Coronary artery (tissue), 2 donors: Measurements from ENCODE around the gene CEP164.

Experiments used
- DNase-seq: peaks from one replicate; pipeline ENCODE4 v3.0.0-alpha.2; 2017; ENCODE audit warnings: low spot score
- H3K27ac ChIP-seq, 2 donors: fragments of 200-600 bp; sonication (generic); one replicate each; pipeline ENCODE4 v1.5.1; 2016 to 2019
- H3K4me3 ChIP-seq: fragments of 200-600 bp; sonication (generic); 2 replicates; pipeline ENCODE4 v1.5.1; 2016; ENCODE audit warnings: mild to moderate bottlenecking, moderate library complexity
- CTCF ChIP-seq: fragments of 200-600 bp; sonication (generic); IDR thresholded peaks from one replicate; pipeline ENCODE4 v1.5.1; 2019; ENCODE audit warnings: antibody characterized with exemption

Gene CEP164

DNA sequence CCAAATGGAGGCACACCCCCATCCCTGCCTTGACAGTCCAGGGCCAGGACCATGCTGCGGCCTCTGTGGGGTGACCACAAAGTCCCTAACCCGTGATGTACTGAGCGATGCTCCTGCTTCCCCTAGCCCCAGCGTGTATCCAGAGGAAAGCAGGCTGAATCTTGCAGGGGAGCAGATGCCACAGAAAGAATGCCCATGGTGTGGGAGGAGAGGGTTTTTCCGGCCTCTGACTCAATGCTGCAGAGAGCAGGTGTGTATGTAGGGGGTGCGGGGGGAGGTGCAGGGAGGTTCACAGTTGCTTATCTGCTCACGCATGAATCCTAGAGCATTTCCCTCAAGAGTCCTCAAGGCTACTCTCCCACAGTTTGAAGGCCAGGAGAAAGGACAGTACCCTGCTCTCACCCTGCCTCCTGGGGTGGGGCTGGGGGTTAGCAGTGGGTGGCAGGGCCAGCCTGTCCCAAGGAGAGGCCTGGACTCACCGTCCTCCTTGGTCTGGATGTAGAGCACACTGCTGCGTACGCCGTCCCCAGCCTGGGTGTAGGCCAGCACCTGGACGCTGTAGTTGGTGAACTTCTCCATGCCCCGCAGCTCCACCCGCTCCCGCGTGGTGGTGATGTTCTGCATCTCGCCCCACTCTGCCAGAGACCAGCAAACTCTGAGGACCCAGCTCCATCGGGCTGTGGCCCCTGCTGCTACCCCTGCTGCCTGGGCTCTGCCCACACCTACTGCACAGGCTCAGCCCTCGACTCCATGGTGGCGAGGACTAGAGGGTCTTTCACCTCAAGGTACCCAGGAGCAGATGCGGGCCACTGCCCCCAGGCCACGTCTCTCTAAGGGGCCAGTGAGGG, 130.8 kb downstream of the CEP164 start:
- Histone ChIP-seq H3K27ac (no peak overlapping the region), H3K4me3 (no peak overlapping the region)
- TF ChIP-seq CTCF: no peak
- no peak for DNase-seq

- DNase-seq: no peak
- TF ChIP-seq CTCF: no peak
- Histone ChIP-seq H3K4me3 (no peak overlapping the region), H3K27ac (no peak overlapping the region)
Observed at GRCh38 chr11:117459123-117459978, 131.7 kb downstream of the CEP164 start.

- no peak for DNase-seq
- Histone ChIP-seq H3K4me3 (no peak overlapping the region), H3K27ac (no peak overlapping the region)
- TF ChIP-seq CTCF: no peak
Observed at GRCh38 chr11:117459979-117460300, 132.3 kb downstream of the CEP164 start.

GRCh38 chr11:117461396-117462182, 133.9 kb downstream of the CEP164 start:
- no peak for TF ChIP-seq CTCF
- DNase-seq: no peak
- Histone ChIP-seq H3K27ac (no peak overlapping the region), H3K4me3 (no peak overlapping the region)

DNA sequence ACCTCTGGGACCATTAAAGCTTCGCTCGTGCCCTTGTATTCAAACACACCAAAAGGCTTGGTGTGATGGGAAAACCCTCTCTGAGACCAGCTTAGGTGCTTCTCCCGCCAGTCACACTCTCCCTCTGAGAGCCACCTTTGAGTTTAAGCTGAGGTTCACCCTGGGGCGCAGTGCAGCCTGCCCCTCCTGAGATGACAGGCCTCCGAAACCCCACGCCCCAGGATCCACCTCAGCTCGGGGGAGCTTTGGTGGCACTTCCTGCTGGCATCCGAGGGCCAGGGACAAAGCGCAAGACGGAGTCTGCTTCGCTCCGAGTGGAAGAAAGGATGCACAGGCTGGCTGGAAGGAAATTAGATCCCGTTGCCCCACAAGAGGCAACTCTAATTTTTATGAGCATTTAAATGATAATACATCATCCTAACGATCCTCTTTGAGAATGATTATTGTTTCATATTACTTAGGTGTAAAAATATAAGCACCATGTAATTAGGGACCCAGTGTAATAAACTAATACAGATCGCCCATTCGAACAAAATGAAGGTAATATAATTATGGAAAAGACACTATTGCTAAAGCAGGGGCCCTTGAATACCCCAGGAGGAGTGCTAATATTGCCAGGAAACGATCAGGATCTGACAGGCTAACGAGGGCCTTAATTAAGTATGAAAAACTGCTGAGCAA, 134.7 kb downstream of the CEP164 start:
- TF ChIP-seq CTCF: no peak
- no peak overlapping the region for H3K27ac ChIP-seq
- no peak overlapping the region for H3K4me3 ChIP-seq
- no peak for DNase-seq

DNA sequence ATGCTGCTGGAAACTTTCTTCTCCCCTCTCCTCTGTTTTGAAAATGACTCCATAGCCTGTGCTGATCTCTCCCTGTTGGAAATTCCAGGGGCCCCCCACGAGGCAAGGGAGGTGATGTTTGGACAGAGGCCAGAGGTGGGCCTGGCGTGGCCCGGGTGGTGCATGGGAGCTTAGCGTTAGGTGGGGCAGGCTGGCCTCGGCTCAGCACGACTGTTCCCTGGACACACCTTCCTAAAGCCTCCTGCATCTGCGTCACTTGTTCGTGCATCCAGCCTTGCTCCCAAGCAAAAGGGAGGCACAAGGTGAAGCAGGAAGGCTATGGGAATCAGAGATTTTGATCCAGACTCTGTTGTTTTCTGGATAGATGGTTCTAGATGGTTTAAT, 135.2 kb downstream of the CEP164 start:
- H3K27ac ChIP-seq: no peak overlapping the region
- no peak for TF ChIP-seq CTCF
- DNase-seq: no peak
- H3K4me3 ChIP-seq: no peak overlapping the region
